ENCODE data around the gene CDCP2. TPM values are rescaled to one million over a fixed set of nuclear protein-coding genes. Genes with fewer than 3 reads are reported as not detected.

Gene CDCP2
- total RNA-seq, 1 donor from 2014 or later: not detected

- peaks cover 8 to 15% (median 12%) of the 10 kb centered on the region in 3 donors for H3K4me1 ChIP-seq (ENCODE audit: control insufficient read depth in 3 of 3, insufficient read depth in 3 of 3, low read length in 3 of 3)
- no peaks in the 10 kb centered on the region for H3K9me3 ChIP-seq (ENCODE audit: control insufficient read depth in 3 of 3, low read length in 3 of 3)
- H3K9ac ChIP-seq (ENCODE audit: low read depth in 1 of 3, low read length in 3 of 3): no peak overlapping the region
- H3K27ac ChIP-seq (ENCODE audit: low read depth, low read length): no peak overlapping the region
- no peaks in the 10 kb centered on the region for H3K27me3 ChIP-seq (ENCODE audit: control insufficient read depth in 3 of 3, insufficient read depth in 3 of 3, low read length in 3 of 3)
- no peak overlapping the region for H3K4me3 ChIP-seq (ENCODE audit: low read length in 3 of 3)
- no peaks in the 10 kb centered on the region for H3K36me3 ChIP-seq (ENCODE audit: control insufficient read depth in 3 of 3, insufficient read depth in 3 of 3, low read length in 3 of 3)
Measured at GRCh38 chr1:54127594-54128300, 25.1 kb downstream of the CDCP2 start.

GRCh38 chr1:54126271-54126815, 26.5 kb downstream of the CDCP2 start:
- peaks cover 14 to 22% (median 21%) of the 10 kb centered on the region in 3 donors for H3K4me1 ChIP-seq (ENCODE audit: control insufficient read depth in 3 of 3, insufficient read depth in 3 of 3, low read length in 3 of 3)
- H3K9me3 ChIP-seq (ENCODE audit: control insufficient read depth in 3 of 3, low read length in 3 of 3): no peaks in the 10 kb centered on the region
- H3K4me3 ChIP-seq (ENCODE audit: low read length in 3 of 3): no peak overlapping the region
- H3K9ac ChIP-seq (ENCODE audit: low read depth in 1 of 3, low read length in 3 of 3): peak overlapping the region in 2 of 3 donors; percentile 8 to 28
- H3K27me3 ChIP-seq (ENCODE audit: control insufficient read depth in 3 of 3, insufficient read depth in 3 of 3, low read length in 3 of 3): no peaks in the 10 kb centered on the region
- H3K36me3 ChIP-seq (ENCODE audit: control insufficient read depth in 3 of 3, insufficient read depth in 3 of 3, low read length in 3 of 3): no peaks in the 10 kb centered on the region
- H3K27ac ChIP-seq (ENCODE audit: low read depth, low read length): peak overlapping the region; percentile 87

GRCh38 chr1:54125386-54126070, 27.3 kb downstream of the CDCP2 start:
- peak overlapping the region; percentile 16 to 33 (median 28) for H3K9ac ChIP-seq (ENCODE audit: low read depth in 1 of 3, low read length in 3 of 3)
- H3K27me3 ChIP-seq (ENCODE audit: control insufficient read depth in 3 of 3, insufficient read depth in 3 of 3, low read length in 3 of 3): no peaks in the 10 kb centered on the region
- peak overlapping the region; percentile 87 for H3K27ac ChIP-seq (ENCODE audit: low read depth, low read length)
- H3K4me3 ChIP-seq (ENCODE audit: low read length in 3 of 3): no peak overlapping the region
- peaks cover 17 to 26% (median 25%) of the 10 kb centered on the region in 3 donors for H3K4me1 ChIP-seq (ENCODE audit: control insufficient read depth in 3 of 3, insufficient read depth in 3 of 3, low read length in 3 of 3)
- no peaks in the 10 kb centered on the region for H3K9me3 ChIP-seq (ENCODE audit: control insufficient read depth in 3 of 3, low read length in 3 of 3)
- H3K36me3 ChIP-seq (ENCODE audit: control insufficient read depth in 3 of 3, insufficient read depth in 3 of 3, low read length in 3 of 3): no peaks in the 10 kb centered on the region

- no peaks in the 10 kb centered on the region for H3K9me3 ChIP-seq (ENCODE audit: control insufficient read depth in 3 of 3, low read length in 3 of 3)
- no peaks in the 10 kb centered on the region for H3K36me3 ChIP-seq (ENCODE audit: control insufficient read depth in 3 of 3, insufficient read depth in 3 of 3, low read length in 3 of 3)
- H3K27me3 ChIP-seq (ENCODE audit: control insufficient read depth in 3 of 3, insufficient read depth in 3 of 3, low read length in 3 of 3): peaks cover 0 to 4% (median under 1%) of the 10 kb centered on the region in 3 donors
- H3K27ac ChIP-seq (ENCODE audit: low read depth, low read length): peak overlapping the region; percentile 87
- no peak overlapping the region for H3K4me3 ChIP-seq (ENCODE audit: low read length in 3 of 3)
- peaks cover 17 to 26% (median 25%) of the 10 kb centered on the region in 3 donors for H3K4me1 ChIP-seq (ENCODE audit: control insufficient read depth in 3 of 3, insufficient read depth in 3 of 3, low read length in 3 of 3)
- peak overlapping the region in 2 of 3 donors; percentile 16 to 47 for H3K9ac ChIP-seq (ENCODE audit: low read depth in 1 of 3, low read length in 3 of 3)
Measured at GRCh38 chr1:54124906-54125305, 27.9 kb downstream of the CDCP2 start.

- Histone ChIP-seq H3K27me3 (ENCODE audit: control insufficient read depth in 3 of 3, insufficient read depth in 3 of 3, low read length in 3 of 3) (peaks cover 0 to 4% (median 3%) of the 10 kb centered on the region in 3 donors), H3K4me1 (ENCODE audit: control insufficient read depth in 3 of 3, insufficient read depth in 3 of 3, low read length in 3 of 3) (peaks cover 17 to 26% (median 25%) of the 10 kb centered on the region in 3 donors), H3K9me3 (ENCODE audit: control insufficient read depth in 3 of 3, low read length in 3 of 3) (no peaks in the 10 kb centered on the region), H3K4me3 (ENCODE audit: low read length in 3 of 3) (no peak overlapping the region), H3K36me3 (ENCODE audit: control insufficient read depth in 3 of 3, insufficient read depth in 3 of 3, low read length in 3 of 3) (no peaks in the 10 kb centered on the region), H3K27ac (ENCODE audit: low read depth, low read length) (no peak overlapping the region), H3K9ac (ENCODE audit: low read depth in 1 of 3, low read length in 3 of 3) (no peak overlapping the region)
Measured at GRCh38 chr1:54124472-54124871, 28.3 kb downstream of the CDCP2 start.

- Histone ChIP-seq H3K9me3 (ENCODE audit: control insufficient read depth in 3 of 3, low read length in 3 of 3) (no peaks in the 10 kb centered on the region), H3K4me3 (ENCODE audit: low read length in 3 of 3) (no peak overlapping the region), H3K27me3 (ENCODE audit: control insufficient read depth in 3 of 3, insufficient read depth in 3 of 3, low read length in 3 of 3) (peaks cover 0 to 4% (median 3%) of the 10 kb centered on the region in 3 donors), H3K27ac (ENCODE audit: low read depth, low read length) (no peak overlapping the region), H3K4me1 (ENCODE audit: control insufficient read depth in 3 of 3, insufficient read depth in 3 of 3, low read length in 3 of 3) (peaks cover 17 to 26% (median 25%) of the 10 kb centered on the region in 3 donors), H3K9ac (ENCODE audit: low read depth in 1 of 3, low read length in 3 of 3) (no peak overlapping the region), H3K36me3 (ENCODE audit: control insufficient read depth in 3 of 3, insufficient read depth in 3 of 3, low read length in 3 of 3) (no peaks in the 10 kb centered on the region)
Measured at GRCh38 chr1:54122992-54123391, 29.8 kb downstream of the CDCP2 start.

GRCh38 chr1:54122135-54122751, 30.6 kb downstream of the CDCP2 start:
- Histone ChIP-seq H3K27me3 (ENCODE audit: control insufficient read depth in 3 of 3, insufficient read depth in 3 of 3, low read length in 3 of 3) (peaks cover 0 to 4% (median 3%) of the 10 kb centered on the region in 3 donors), H3K9me3 (ENCODE audit: control insufficient read depth in 3 of 3, low read length in 3 of 3) (no peaks in the 10 kb centered on the region), H3K4me1 (ENCODE audit: control insufficient read depth in 3 of 3, insufficient read depth in 3 of 3, low read length in 3 of 3) (peaks cover 17 to 26% (median 25%) of the 10 kb centered on the region in 3 donors), H3K9ac (ENCODE audit: low read depth in 1 of 3, low read length in 3 of 3) (peak overlapping the region; percentile 22 to 68 (median 50)), H3K36me3 (ENCODE audit: control insufficient read depth in 3 of 3, insufficient read depth in 3 of 3, low read length in 3 of 3) (no peaks in the 10 kb centered on the region), H3K4me3 (ENCODE audit: low read length in 3 of 3) (peak overlapping the region in 1 of 3 donors; percentile 54), H3K27ac (ENCODE audit: low read depth, low read length) (no peak overlapping the region)

GRCh38 chr1:54121482-54122134, 31.2 kb downstream of the CDCP2 start:
- no peak overlapping the region for H3K27ac ChIP-seq (ENCODE audit: low read depth, low read length)
- no peaks in the 10 kb centered on the region for H3K36me3 ChIP-seq (ENCODE audit: control insufficient read depth in 3 of 3, insufficient read depth in 3 of 3, low read length in 3 of 3)
- H3K9ac ChIP-seq (ENCODE audit: low read depth in 1 of 3, low read length in 3 of 3): peak overlapping the region; percentile 40 to 68 (median 50)
- peaks cover 0 to 4% (median 3%) of the 10 kb centered on the region in 3 donors for H3K27me3 ChIP-seq (ENCODE audit: control insufficient read depth in 3 of 3, insufficient read depth in 3 of 3, low read length in 3 of 3)
- H3K9me3 ChIP-seq (ENCODE audit: control insufficient read depth in 3 of 3, low read length in 3 of 3): no peaks in the 10 kb centered on the region
- peaks cover 17 to 26% (median 25%) of the 10 kb centered on the region in 3 donors for H3K4me1 ChIP-seq (ENCODE audit: control insufficient read depth in 3 of 3, insufficient read depth in 3 of 3, low read length in 3 of 3)
- peak overlapping the region; percentile 18 to 54 (median 49) for H3K4me3 ChIP-seq (ENCODE audit: low read length in 3 of 3)

GRCh38 chr1:54120698-54121481, 31.9 kb downstream of the CDCP2 start:
- H3K9me3 ChIP-seq (ENCODE audit: control insufficient read depth in 3 of 3, low read length in 3 of 3): no peaks in the 10 kb centered on the region
- peak overlapping the region; percentile 40 to 68 (median 50) for H3K9ac ChIP-seq (ENCODE audit: low read depth in 1 of 3, low read length in 3 of 3)
- H3K4me1 ChIP-seq (ENCODE audit: control insufficient read depth in 3 of 3, insufficient read depth in 3 of 3, low read length in 3 of 3): peaks cover 11 to 20% (median 18%) of the 10 kb centered on the region in 3 donors
- H3K27ac ChIP-seq (ENCODE audit: low read depth, low read length): no peak overlapping the region
- H3K36me3 ChIP-seq (ENCODE audit: control insufficient read depth in 3 of 3, insufficient read depth in 3 of 3, low read length in 3 of 3): no peaks in the 10 kb centered on the region
- peak overlapping the region in 2 of 3 donors; percentile 49 to 54 for H3K4me3 ChIP-seq (ENCODE audit: low read length in 3 of 3)
- peaks cover 0 to 4% (median 3%) of the 10 kb centered on the region in 3 donors for H3K27me3 ChIP-seq (ENCODE audit: control insufficient read depth in 3 of 3, insufficient read depth in 3 of 3, low read length in 3 of 3)
